ENCODE measurements around the gene CMYA5. TPM values are rescaled to one million over a fixed set of nuclear protein-coding genes. Genes with fewer than 3 reads are reported as not detected.
"Not testable (repeated sequence)": the region's sequence is repeated elsewhere in the genome, so short reads cannot be mapped to it uniquely, and the experiment has no call there.

Gene CMYA5
- total RNA-seq, 2 donors from 2014 or later, result 0.64 to 1.5 TPM

DNA sequence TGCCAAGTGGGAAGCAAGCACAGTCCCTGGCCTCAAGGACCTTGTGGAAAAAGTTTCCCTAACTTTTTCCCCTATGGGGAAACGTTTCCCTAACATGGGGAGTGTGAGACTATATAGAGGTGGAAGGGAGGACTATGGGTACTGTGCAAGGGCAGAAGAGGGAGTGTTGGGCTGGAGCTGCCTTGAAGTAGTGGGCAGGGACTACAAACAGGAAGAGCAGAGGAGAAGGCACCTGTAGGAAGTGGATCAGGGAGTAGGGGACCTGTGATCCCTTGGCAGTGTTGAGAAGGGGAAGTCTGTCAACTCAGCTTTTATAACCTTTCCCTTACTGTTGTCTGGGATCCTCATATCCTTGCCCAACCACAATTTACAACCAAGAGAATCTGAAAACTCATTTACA is 1.4 kb downstream of the CMYA5 start:
- Mint-ChIP-seq H3K4me3 (no peak overlapping the region), H3K9me3 (no peaks in the 10 kb centered on the region), H3K4me1 (ENCODE audit: low read depth in 2 of 2) (peaks cover 17 to 28% of the 10 kb centered on the region in 2 donors), H3K36me3 (peaks cover 6% of the 10 kb centered on the region), H3K27ac (peak overlapping the region in 1 of 2 donors; percentile 45), H3K27me3 (no peaks in the 10 kb centered on the region)
- no peak for ATAC-seq
- DNase-seq (ENCODE audit: low spot score), result no peak

DNA sequence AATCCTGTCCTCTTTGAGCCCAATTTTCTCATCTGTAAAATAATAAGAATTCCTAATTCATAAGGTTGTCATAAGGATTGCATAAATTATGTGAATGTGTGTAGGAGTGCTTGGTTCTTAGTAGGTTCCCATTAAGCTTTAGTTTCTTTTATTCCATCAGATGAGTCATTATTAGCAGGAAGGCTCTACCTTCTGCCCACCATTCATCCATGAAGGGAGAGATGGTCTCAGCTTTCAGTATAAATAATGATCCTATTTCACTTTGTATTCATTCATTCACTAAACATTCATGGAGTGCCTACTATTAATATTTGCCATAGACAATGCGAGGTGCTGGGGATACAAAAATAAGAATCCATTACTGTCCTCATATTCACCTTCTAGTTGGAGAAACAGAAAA is 3.0 kb downstream of the CMYA5 start:
- Mint-ChIP-seq H3K9me3 (no peaks in the 10 kb centered on the region), H3K27ac (no peak overlapping the region), H3K36me3 (no peaks in the 10 kb centered on the region), H3K4me3 (no peak overlapping the region), H3K4me1 (ENCODE audit: low read depth in 2 of 2) (peaks cover 20 to 29% of the 10 kb centered on the region in 2 donors), H3K27me3 (no peaks in the 10 kb centered on the region)
- DNase-seq (ENCODE audit: low spot score) (no peak), ATAC-seq (no peak)

DNA sequence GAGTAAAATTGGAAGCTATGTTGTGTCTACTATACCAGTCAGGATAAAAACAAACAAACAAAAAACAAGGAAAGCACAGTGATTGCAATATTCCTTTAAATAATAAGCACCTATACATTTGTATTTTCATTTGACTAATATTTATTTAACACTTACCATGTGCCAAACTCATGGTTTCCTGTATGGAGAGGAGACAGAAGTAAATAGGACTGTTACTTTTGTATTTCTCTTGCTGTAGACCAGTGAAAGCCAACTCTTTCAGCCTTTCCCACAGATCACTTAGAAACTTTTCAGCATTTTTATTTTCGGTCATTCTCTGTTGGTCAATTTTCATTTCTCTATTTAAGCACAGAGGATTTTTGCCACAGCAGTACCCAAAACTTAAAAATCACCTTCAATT is 4.5 kb downstream of the CMYA5 start:
- Mint-ChIP-seq H3K27me3 (no peaks in the 10 kb centered on the region), H3K27ac (peak overlapping the region in 1 of 2 donors; percentile 32), H3K4me3 (no peak overlapping the region), H3K36me3 (no peaks in the 10 kb centered on the region), H3K9me3 (no peaks in the 10 kb centered on the region), H3K4me1 (ENCODE audit: low read depth in 2 of 2) (peaks cover 30 to 32% of the 10 kb centered on the region in 2 donors)
- ATAC-seq (no peak), DNase-seq (ENCODE audit: low spot score) (no peak)

DNA sequence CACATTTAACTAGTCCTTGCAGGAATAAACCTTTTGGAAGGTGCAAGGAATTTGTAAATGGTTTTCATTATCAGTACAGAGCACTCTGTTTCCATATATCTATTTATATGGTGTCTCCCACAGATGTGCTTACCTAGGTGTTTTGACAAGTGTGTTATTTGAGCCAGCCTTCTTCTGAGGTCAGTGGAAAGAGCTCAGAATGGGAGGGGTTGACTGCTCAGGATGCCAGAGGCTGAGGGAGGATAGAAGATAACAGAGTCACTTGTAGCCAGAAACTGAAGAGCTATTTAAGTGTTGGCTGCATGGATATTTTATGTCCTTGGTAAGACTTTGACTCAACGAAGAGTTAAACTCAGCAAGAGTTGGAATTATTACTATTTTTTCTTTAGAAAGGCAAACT is 5.0 kb downstream of the CMYA5 start:
- no peak overlapping the region for H3K4me3 Mint-ChIP-seq
- peak overlapping the region in 1 of 2 donors; percentile 23 for H3K27ac Mint-ChIP-seq
- no peak for DNase-seq (ENCODE audit: low spot score)
- no peaks in the 10 kb centered on the region for H3K27me3 Mint-ChIP-seq
- no peak for ATAC-seq
- H3K36me3 Mint-ChIP-seq, result no peaks in the 10 kb centered on the region
- H3K9me3 Mint-ChIP-seq, result no peaks in the 10 kb centered on the region
- peaks cover 34 to 37% of the 10 kb centered on the region in 2 donors for H3K4me1 Mint-ChIP-seq (ENCODE audit: low read depth in 2 of 2)

DNA sequence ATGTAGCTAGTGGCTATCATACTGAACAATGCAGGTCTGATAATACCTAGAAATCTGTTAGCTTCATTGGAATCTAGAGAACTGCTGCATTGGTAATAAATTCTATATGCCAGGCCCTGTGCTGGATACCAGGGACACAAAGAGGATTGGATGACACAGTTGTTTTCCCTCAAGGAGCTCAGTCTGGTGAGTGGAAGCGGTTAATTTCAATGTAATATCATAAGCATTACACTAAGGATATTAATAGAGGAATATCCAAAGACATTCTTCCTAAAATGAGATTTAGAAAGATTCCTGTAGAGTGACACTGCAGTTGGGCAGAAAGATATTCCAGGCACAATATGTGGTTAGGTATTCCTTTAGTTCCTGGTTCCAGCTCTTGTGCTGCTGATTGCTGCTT is 5.9 kb downstream of the CMYA5 start:
- H3K36me3 Mint-ChIP-seq, result no peaks in the 10 kb centered on the region
- no peak overlapping the region for H3K4me3 Mint-ChIP-seq
- peaks cover 40 to 45% of the 10 kb centered on the region in 2 donors for H3K4me1 Mint-ChIP-seq (ENCODE audit: low read depth in 2 of 2)
- no peak for DNase-seq (ENCODE audit: low spot score)
- H3K27me3 Mint-ChIP-seq, result no peaks in the 10 kb centered on the region
- no peak overlapping the region for H3K27ac Mint-ChIP-seq
- no peaks in the 10 kb centered on the region for H3K9me3 Mint-ChIP-seq
- no peak for ATAC-seq

DNA sequence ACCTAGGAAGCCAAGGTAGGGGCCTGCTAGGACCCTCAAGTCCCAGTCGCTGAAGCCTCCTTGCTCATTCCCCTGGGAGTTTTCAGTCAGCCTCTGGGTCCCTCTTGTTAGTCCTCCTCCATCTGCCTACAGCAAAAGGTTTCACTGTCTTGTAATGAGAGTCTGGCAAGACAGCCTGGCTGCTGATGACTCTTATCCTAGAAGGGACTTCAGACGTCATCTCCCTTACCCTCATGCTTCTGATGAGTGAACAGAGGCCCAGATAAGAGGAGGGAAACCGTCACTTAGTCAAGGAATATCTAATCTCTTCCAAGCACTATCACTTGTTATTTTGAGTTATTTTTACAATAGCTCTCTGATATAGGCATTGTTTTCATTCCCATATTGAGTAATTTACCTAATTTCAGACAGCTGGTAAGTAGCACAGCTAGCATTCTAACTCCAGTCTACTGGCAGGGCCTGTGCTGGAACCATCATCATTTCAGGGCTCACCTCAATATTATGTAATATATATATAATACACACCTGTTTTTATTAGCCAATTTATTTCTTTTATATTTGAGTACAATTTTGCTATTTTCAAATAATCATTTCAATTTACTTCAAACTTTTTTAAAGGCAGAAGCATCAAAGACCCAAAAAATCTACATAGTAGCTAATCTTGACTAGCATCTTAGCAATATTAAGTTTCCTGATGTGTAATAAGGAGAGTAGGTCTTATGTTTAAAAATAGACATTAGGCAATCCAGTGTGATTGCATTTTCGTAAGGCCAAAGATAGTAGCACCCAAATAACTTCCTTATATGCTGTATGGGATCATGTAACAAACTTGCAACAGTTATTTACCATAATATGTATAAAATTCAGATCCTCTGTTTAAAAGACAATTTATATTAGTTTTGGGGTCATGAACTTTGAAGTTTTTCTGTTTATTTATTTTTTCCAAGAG is 7.9 kb downstream of the CMYA5 start:
- no peaks in the 10 kb centered on the region for H3K9me3 Mint-ChIP-seq
- ATAC-seq, result peak in 1 of 2 donors; percentile 60

DNA sequence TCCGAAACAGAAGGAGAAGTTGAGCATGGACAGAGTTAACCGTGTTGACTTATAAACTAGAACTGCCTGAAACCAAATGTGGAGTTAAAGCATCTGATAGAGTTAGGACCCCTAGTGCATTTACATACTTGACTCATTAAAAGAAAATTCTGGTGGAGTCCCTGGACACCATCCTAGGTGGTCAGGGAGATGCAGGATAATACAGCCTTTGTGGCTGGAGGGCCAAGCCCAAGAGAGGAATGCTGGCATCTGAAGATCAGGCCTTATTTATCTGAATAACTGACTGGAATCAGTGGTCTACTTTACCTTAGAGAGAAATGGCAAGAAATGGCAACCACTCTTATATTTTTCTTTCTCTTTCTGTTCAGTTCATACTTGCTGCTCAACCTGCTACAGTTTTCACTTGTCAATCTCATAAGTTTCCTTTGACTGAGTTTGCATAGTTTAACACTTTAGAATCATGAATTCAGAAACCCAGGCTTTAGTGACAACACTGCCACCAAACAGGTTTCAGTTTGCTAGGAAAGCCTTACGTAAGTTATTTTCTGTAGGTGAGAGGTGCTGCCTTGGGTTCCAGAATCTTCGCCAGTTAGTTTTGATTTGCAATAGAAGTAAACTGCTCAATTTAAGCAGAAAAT is 10.2 kb downstream of the CMYA5 start:
- ATAC-seq (peak; percentile 76 to 80), DNase-seq (ENCODE audit: low spot score) (no peak)
- Mint-ChIP-seq H3K27me3 (no peaks in the 10 kb centered on the region), H3K27ac (peak overlapping the region; percentile 1 to 84), H3K4me1 (ENCODE audit: low read depth in 2 of 2) (peaks cover 31 to 43% of the 10 kb centered on the region in 2 donors), H3K9me3 (no peaks in the 10 kb centered on the region), H3K4me3 (peak overlapping the region; percentile 9), H3K36me3 (no peaks in the 10 kb centered on the region)

More for the DNA sequence above, 7.9 kb downstream of the CMYA5 start:
- H3K4me1 Mint-ChIP-seq (ENCODE audit: low read depth in 2 of 2), result peaks cover 41 to 47% of the 10 kb centered on the region in 2 donors
- no peak for DNase-seq (ENCODE audit: low spot score)
- H3K27ac Mint-ChIP-seq, result peak overlapping the region in 1 of 2 donors; percentile 50
- H3K27me3 Mint-ChIP-seq, result no peaks in the 10 kb centered on the region
- H3K4me3 Mint-ChIP-seq, result no peak overlapping the region
- H3K36me3 Mint-ChIP-seq, result no peaks in the 10 kb centered on the region

DNA sequence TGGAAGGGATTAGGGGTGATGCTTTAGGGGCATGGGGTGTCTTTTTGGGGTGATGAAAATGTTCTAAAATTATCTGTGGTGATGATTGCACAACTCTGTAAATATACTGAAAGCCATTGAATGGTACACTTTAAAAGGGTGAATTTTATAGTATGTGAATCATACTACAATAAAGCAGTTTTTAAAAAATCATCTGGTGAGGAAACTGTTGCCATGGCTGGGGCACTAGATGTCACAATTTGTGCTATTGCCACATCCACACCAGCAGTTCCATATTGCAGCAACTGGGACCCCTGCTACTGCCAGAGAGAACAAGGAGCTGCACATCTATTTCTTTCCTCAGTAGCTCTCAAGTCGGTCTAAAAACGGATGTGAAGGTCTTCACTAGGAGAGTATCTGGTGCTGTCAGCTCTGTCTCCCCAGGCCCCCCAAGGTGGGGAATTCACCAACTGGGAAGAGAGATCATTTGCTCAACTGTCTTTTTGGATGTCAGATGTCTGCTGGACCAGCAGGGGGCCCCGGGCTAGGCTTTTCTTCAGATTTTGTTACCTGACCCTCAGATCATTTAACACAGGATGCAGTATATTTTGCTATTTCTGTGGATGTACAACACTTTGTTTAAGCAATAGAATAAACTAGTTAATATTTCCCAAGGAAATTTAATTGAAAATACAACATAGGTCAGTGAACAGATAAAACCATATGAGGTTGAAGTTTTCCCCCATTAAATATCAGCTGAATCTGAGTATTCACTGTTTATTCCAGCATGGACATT is 13.2 kb downstream of the CMYA5 start:
- H3K36me3 Mint-ChIP-seq, result no peaks in the 10 kb centered on the region
- H3K27me3 Mint-ChIP-seq, result no peaks in the 10 kb centered on the region
- H3K27ac Mint-ChIP-seq, result peak overlapping the region in 1 of 2 donors; percentile 79
- peak; percentile 36 to 74 for ATAC-seq
- no peaks in the 10 kb centered on the region for H3K9me3 Mint-ChIP-seq
- peaks cover 25 to 39% of the 10 kb centered on the region in 2 donors for H3K4me1 Mint-ChIP-seq (ENCODE audit: low read depth in 2 of 2)
- DNase-seq (ENCODE audit: low spot score), result no peak
- H3K4me3 Mint-ChIP-seq, result no peak overlapping the region

DNA sequence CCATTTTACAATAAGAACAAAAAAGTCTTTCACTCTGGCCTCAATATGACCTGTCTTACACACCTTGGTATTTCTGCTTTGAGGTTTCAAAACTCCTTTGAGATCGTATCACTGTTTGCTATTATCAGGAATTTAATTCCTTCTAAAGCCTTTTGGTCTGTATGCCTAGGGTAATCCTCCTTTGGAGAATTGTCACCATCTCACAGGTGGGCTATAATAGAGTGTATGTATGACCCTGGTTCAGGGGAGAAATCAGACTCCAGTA is 13.7 kb downstream of the CMYA5 start:
- no peak for ATAC-seq
- Mint-ChIP-seq H3K27me3 (no peaks in the 10 kb centered on the region), H3K36me3 (no peaks in the 10 kb centered on the region)

DNA sequence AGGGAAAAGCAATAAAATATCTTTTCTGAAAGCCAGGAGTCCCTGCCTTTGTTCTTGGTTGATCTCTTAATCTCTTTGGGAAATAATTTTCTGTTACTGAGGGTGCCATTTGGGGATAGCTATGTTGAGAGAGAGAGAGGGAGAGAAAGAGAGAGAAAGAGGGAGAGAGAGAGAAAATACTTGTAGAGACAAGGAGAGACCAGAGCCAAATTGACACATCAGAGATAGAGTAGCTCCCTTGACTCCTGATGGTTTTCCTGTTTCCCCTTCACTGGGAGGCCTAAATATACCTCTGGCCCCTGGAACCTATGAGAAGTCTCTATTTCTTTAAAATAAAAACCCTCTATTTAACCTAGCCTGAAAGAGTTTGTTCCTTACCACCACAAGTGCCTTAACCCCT is 14.9 kb downstream of the CMYA5 start:
- peaks cover 7 to 27% of the 10 kb centered on the region in 2 donors for H3K4me1 Mint-ChIP-seq (ENCODE audit: low read depth in 2 of 2)
- no peak overlapping the region for H3K27ac Mint-ChIP-seq
- H3K36me3 Mint-ChIP-seq, result no peaks in the 10 kb centered on the region
- ATAC-seq (no peak), DNase-seq (ENCODE audit: low spot score) (no peak)
- no peaks in the 10 kb centered on the region for H3K27me3 Mint-ChIP-seq
- H3K4me3 Mint-ChIP-seq, result no peak overlapping the region
- H3K9me3 Mint-ChIP-seq, result no peaks in the 10 kb centered on the region

More for the DNA sequence above, 13.7 kb downstream of the CMYA5 start:
- H3K9me3 Mint-ChIP-seq, result no peaks in the 10 kb centered on the region
- H3K27ac Mint-ChIP-seq, result no peak overlapping the region
- no peak overlapping the region for H3K4me3 Mint-ChIP-seq
- no peak for DNase-seq (ENCODE audit: low spot score)
- H3K4me1 Mint-ChIP-seq (ENCODE audit: low read depth in 2 of 2), result peaks cover 20 to 37% of the 10 kb centered on the region in 2 donors

DNA sequence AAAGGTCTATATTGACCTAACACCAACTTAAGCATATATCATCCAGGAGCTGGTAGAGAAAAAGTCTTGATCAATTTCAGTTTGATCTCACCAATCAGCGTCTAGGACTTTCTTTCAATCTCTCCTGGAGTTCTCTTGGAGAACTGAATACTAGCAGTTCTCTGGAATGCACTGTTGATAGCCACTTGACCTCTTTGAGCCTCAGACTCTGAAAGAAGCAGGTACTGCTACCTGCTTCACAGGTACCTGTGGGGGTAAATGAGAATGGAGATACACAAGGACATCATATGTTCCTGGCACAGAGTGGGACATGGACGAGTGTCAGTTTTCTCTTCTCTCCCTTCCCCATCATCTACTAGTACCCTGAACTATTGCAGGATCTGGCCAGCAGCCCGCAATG is 16.0 kb downstream of the CMYA5 start:
- H3K27ac Mint-ChIP-seq, result no peak overlapping the region
- H3K4me1 Mint-ChIP-seq (ENCODE audit: low read depth in 2 of 2), result peaks cover 0 to 17% of the 10 kb centered on the region in 2 donors
- H3K9me3 Mint-ChIP-seq, result no peaks in the 10 kb centered on the region
- H3K27me3 Mint-ChIP-seq, result no peaks in the 10 kb centered on the region
- DNase-seq (ENCODE audit: low spot score), result no peak
- H3K36me3 Mint-ChIP-seq, result no peaks in the 10 kb centered on the region
- ATAC-seq, result no peak
- no peak overlapping the region for H3K4me3 Mint-ChIP-seq

DNA sequence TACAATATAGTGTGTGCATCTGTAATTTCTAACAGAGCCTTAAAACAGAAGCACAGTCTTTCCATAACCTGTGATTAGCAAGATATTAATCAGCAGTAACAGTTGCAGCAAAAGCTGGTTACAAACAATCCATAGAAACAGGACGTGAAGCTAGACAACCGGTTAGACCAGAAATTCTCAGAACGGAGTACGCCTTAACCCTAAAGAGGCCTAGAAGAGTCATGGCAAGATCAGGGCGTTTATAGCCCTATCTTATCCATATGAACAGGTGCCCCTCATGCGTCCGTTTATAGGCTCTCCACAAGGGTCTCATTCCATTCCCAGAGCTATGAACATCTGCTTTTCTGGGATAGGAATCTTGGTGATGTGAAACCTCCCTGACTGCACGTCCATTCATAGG is 16.7 kb downstream of the CMYA5 start:
- H3K27ac Mint-ChIP-seq; DNase-seq (ENCODE audit: low spot score); H3K27me3 Mint-ChIP-seq; H3K36me3 Mint-ChIP-seq; H3K4me3 Mint-ChIP-seq; H3K9me3 Mint-ChIP-seq; ATAC-seq: not testable (repeated sequence)
- H3K4me1 Mint-ChIP-seq (ENCODE audit: low read depth in 2 of 2), result peaks cover 0 to 15% of the 10 kb centered on the region in 2 donors

DNA sequence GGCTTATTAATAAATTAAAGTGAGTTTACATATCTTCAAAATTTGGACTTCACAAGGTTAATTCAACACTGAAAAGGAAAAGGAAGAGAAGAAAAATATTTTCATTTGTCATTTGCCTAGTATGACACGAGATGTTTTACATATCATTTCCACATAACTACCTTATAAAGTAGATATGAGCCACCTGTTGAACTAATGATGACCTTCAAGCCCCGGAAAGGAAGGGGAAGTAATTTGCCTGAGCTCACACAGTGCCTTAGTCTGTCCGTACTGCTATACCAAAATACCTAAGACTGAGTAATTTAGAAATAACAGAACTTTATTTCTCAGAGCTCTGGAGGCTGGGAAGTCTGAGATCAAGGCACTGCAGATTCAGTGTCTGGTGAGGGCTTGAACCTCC is 17.9 kb downstream of the CMYA5 start:
- no peak for DNase-seq (ENCODE audit: low spot score)
- Mint-ChIP-seq H3K27ac (no peak overlapping the region), H3K4me3 (no peak overlapping the region), H3K9me3 (no peaks in the 10 kb centered on the region), H3K36me3 (no peaks in the 10 kb centered on the region), H3K27me3 (no peaks in the 10 kb centered on the region), H3K4me1 (ENCODE audit: low read depth in 2 of 2) (peaks cover 0 to 4% of the 10 kb centered on the region in 2 donors)
- ATAC-seq, result no peak

DNA sequence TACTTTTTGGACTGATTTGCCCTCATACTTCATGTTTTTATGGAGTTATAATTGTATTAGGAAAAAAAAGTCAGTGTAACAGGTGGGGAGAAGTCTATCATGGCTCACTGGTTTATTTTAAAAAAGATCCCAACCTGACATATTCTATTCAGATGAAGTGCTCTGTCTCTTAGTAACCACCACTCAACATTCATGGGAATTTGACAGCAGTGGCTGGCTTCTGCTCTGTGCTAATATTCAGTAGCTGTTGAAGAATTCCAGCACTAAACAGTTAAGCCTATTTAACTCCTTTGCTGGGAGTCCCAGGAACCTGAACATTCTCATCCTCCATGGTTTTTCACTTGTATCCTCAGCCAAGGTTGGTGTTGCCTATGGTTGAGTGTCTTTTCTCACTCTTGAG is 23.1 kb downstream of the CMYA5 start:
- no peak overlapping the region for H3K4me3 Mint-ChIP-seq
- H3K36me3 Mint-ChIP-seq, result no peaks in the 10 kb centered on the region
- DNase-seq (ENCODE audit: low spot score) (no peak), ATAC-seq (no peak)
- no peaks in the 10 kb centered on the region for H3K27me3 Mint-ChIP-seq
- no peaks in the 10 kb centered on the region for H3K9me3 Mint-ChIP-seq
- no peak overlapping the region for H3K27ac Mint-ChIP-seq
- H3K4me1 Mint-ChIP-seq (ENCODE audit: low read depth in 2 of 2), result no peaks in the 10 kb centered on the region

Data from natural killer cell treated with Interleukin-12 subunit alpha and Interleukin-12 subunit beta and Interleukin-15 and Interleukin-18, amount 100 ng/mL, for 72 hours (primary cell).